ENCODE measurements around the gene NUDT9.
"Not testable (repeated sequence)": the region's sequence is repeated elsewhere in the genome, so short reads cannot be mapped to it uniquely, and the experiment has no call there.

NUDT9 gene

DNA sequence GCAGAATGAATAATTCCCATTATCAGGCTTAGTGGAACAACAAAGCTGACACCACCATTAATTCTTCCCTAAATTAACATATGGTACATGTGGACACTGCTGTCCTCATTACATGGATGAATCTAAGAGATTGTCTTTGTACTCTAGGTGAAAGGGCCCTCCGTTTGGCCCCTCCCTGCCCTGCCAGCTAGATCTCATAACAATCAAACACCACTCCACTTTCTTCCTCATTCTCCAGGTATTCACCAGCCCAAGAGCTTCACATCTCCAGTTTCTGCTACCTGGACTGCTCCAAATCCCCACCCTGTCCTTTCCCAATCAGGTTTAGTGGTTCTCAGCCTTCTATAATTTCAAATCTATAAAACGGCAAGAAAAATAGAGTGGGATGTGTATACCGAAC lies 35.1 kb upstream of the NUDT9 start:
- H3K9me3 ChIP-seq, result peaks cover 7% of the 10 kb centered on the region

DNA sequence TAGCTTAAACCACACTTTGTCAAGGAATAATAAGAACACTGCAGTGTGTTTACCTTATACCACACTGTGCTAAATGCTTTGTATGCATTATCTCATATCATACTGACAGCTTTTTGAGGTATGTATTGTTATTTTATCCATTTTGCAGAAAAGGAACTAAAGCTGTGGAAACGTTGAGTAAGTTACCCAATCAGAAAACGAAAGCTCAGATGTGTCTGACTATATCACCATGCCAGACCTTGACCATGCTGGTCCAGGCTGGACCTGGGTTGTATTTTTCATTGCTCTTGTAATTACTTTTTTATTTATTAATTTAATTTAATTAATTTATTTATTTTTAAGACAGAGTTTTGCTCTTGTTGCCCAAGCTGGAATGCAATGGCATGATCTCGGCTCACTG lies 33.5 kb upstream of the NUDT9 start:
- H3K4me1 ChIP-seq, result peaks cover 4% of the 10 kb centered on the region; the same call in 1 of the 2 replicates
- peaks cover 7% of the 10 kb centered on the region for H3K9me3 ChIP-seq
- H3K27me3 ChIP-seq, result no peaks in the 10 kb centered on the region
- DNase-seq, result no peak
- TF ChIP-seq, protein P1, sequence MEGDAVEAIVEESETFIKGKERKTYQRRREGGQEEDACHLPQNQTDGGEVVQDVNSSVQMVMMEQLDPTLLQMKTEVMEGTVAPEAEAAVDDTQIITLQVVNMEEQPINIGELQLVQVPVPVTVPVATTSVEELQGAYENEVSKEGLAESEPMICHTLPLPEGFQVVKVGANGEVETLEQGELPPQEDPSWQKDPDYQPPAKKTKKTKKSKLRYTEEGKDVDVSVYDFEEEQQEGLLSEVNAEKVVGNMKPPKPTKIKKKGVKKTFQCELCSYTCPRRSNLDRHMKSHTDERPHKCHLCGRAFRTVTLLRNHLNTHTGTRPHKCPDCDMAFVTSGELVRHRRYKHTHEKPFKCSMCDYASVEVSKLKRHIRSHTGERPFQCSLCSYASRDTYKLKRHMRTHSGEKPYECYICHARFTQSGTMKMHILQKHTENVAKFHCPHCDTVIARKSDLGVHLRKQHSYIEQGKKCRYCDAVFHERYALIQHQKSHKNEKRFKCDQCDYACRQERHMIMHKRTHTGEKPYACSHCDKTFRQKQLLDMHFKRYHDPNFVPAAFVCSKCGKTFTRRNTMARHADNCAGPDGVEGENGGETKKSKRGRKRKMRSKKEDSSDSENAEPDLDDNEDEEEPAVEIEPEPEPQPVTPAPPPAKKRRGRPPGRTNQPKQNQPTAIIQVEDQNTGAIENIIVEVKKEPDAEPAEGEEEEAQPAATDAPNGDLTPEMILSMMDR (IDR thresholded peaks at IDR 0.05; ENCODE audit: low read depth, low read length), result no peak
- peak overlapping the region; percentile 28; the same call in 1 of the 2 replicates for H3K4me3 ChIP-seq (ENCODE audit: low read depth, low read length)
- peaks cover 9% of the 10 kb centered on the region for H3K36me3 ChIP-seq

More for the DNA sequence above, 35.1 kb upstream of the NUDT9 start:
- DNase-seq, result no peak
- H3K4me1 ChIP-seq, result peaks cover 4% of the 10 kb centered on the region; the same call in 1 of the 2 replicates
- H3K36me3 ChIP-seq, result peaks cover 11% of the 10 kb centered on the region
- H3K27me3 ChIP-seq, result no peaks in the 10 kb centered on the region
- no peak overlapping the region for H3K4me3 ChIP-seq (ENCODE audit: low read depth, low read length)
- TF ChIP-seq, protein P1 (IDR thresholded peaks at IDR 0.05; ENCODE audit: low read depth, low read length), result no peak

DNA sequence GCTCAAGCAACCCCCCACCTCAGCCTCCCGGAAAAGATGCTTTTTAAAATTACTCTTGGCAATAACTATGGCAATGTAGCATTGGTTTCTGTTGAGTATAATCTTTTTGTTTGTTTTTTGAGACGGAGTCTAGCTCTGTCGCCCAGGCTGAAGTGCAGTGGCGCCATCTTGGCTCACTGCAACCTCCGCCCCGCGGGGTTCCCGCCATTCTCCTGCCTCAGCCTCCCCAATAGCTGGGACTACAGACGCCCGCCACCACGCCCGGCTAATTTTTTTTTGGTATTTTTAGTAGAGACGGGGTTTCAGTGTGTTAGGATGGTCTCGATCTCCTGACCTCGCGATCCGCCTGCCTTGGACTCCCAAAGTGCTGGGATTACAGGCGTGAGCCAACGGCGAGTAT lies 32.3 kb upstream of the NUDT9 start:
- H3K27me3 ChIP-seq, H3K36me3 ChIP-seq, H3K9me3 ChIP-seq, H3K4me1 ChIP-seq: not testable (repeated sequence)
- peak; percentile 44 for DNase-seq
- H3K4me3 ChIP-seq (ENCODE audit: low read depth, low read length), result peak overlapping the region; percentile 83

DNA sequence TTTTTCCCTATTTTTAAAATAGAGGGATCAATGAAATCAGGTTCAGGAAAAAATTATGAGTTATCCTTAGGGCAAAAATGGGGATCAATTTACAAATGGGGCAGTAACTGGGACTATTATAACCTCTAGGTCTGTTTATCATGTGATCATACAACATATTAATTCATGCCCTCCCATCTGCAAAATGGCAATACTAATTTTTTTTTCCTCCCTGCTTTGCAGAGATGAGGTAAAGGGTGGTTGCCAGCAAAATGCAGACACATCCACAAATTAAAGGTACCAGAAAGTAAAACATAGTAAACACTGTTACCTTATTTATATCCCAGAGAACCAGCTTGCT lies 31.9 kb upstream of the NUDT9 start:
- no peaks in the 10 kb centered on the region for H3K27me3 ChIP-seq
- TF ChIP-seq, protein P1 (IDR thresholded peaks at IDR 0.05; ENCODE audit: low read depth, low read length), result no peak
- DNase-seq, result no peak

DNA sequence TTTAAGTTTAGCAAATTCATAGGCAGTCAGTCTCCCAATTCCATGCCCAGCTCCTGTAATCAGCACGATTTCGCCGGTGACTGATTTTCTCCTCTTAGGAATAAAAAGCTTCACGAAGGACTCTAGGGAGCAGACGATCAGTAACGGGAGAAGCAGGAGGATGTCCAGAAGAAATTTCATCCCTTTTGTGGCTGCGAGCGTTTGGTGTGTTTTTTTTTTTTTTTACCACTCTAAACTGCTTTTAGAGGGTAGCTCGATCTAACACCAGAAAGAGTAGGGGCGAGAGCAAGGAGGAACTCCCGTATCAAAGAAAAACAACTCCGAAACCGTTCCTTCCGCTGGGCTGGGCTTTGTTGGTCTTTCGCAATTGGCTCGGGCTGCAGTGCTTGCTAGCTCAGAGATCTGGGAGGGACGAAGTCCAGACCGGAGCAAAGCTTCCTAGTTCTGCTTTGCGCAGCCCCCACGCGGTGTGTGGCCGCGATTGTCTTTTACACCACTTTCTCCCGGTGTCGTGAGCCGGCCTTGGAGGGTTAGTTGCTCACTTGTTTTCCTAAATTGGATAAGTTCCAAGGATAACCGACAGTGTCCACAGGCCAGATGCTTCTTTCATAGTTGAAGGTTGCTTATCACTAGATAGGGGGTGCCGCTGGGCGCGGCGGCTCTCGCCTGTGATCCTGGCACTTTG lies 31.3 kb upstream of the NUDT9 start, which contains the start of gene HSD17B11:
Gene HSD17B11 (minus strand): TSS at position 298 of the 685 bp plus-strand sequence. CDS start 118 bp downstream, at position 180.
- DNase-seq, result peak; percentile 93
- H3K27me3 ChIP-seq, result no peaks in the 10 kb centered on the region
- peaks cover 5% of the 10 kb centered on the region; the same call in 1 of the 2 replicates for H3K9me3 ChIP-seq
- H3K36me3 ChIP-seq, result peaks cover 9% of the 10 kb centered on the region
- TF ChIP-seq, protein P1 (IDR thresholded peaks at IDR 0.05; ENCODE audit: low read depth, low read length), result peak; percentile 27
- H3K4me3 ChIP-seq (ENCODE audit: low read depth, low read length), result peak within 1 kb of the TSS; percentile 83
- peaks cover 4% of the 10 kb centered on the region; the same call in 1 of the 2 replicates for H3K4me1 ChIP-seq

More for the DNA sequence above, 31.9 kb upstream of the NUDT9 start:
- Histone ChIP-seq H3K4me1 (peaks cover 4% of the 10 kb centered on the region; the same call in 1 of the 2 replicates), H3K4me3 (ENCODE audit: low read depth, low read length) (peak overlapping the region; percentile 83), H3K36me3 (peaks cover 9% of the 10 kb centered on the region), H3K9me3 (peaks cover 5% of the 10 kb centered on the region; the same call in 1 of the 2 replicates)

DNA sequence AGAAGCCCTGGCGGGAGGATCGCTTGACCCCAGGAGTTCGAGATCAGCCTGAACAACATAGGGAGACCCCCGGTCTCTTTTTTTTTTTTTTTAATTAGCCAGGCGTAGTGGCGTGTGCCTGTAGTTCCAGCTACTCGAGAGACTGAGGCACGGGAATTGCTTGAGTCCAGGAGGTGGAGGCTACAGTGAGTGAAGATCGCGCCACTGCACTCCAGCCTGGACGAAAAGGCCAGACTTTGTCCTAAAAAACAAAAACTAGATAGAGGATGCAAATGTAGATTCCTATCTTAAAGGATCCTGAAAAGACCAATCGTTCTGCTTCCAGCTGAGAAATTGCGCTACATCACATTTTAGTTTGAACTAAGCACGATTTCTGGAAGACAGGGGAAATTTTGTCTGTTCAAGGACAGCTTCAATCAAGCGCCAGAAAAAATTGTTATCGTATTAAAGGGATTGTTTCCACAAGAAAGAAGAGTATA lies 30.8 kb upstream of the NUDT9 start:
- Histone ChIP-seq H3K4me3 (ENCODE audit: low read depth, low read length) (peak overlapping the region; percentile 83), H3K9me3 (peaks cover 5% of the 10 kb centered on the region; the same call in 1 of the 2 replicates), H3K36me3 (peaks cover 9% of the 10 kb centered on the region), H3K27me3 (no peaks in the 10 kb centered on the region), H3K4me1 (peaks cover 4% of the 10 kb centered on the region; the same call in 1 of the 2 replicates)
- TF ChIP-seq, protein P1 (IDR thresholded peaks at IDR 0.05; ENCODE audit: low read depth, low read length), result no peak
- DNase-seq, result no peak
